ENCODE data around the gene EXOSC1.
"Not testable (repeated sequence)": the region's sequence is repeated elsewhere in the genome, so short reads cannot be mapped to it uniquely, and the experiment has no call there.

The EXOSC1 gene

DNA sequence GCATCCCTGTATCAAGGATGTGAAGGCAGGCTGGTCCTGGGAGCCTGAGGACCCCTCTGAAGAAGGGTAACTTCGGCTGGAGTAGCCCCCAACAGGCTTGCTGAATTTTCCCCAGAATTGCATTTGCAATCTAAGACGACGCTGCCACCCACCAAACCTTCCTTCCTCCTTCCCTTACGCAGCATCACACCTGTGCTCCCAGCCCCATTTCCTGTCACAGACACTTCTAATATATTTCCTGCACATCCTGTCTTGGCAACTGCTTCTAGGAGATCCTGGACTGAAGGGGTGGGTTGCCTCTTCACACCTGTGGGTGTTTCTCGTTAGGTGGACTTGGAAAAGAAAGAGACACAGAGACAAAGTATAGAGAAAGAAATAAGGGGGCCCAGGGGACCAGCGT is 29.2 kb downstream of the EXOSC1 start:
- no peak for DNase-seq (ENCODE audit: low read depth, low spot score)
- no peak overlapping the region for H3K27ac ChIP-seq

DNA sequence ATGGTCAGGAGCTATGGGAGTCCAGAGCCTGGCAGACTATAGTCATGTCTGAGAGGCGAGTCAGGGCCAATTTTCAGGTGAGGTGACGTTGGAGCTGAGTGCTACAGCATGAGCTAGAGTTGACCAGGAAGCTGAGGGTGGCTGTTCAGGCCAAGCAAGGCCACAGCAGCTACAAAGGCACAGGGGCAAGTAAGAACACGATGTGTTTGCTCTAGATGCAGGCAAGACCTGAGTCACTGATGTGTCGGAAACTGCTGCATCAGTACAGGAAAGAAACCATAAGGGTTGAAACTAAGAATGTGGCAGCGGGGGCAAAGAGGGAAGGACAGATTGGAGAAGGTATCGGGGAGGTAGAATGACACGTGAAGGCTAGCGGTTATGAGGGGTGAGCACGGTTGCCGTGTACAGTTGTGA is 32.9 kb downstream of the EXOSC1 start:
- peak; percentile 99 for DNase-seq (ENCODE audit: low read depth, low spot score)
- peak overlapping the region; percentile 95 for H3K27ac ChIP-seq

DNA sequence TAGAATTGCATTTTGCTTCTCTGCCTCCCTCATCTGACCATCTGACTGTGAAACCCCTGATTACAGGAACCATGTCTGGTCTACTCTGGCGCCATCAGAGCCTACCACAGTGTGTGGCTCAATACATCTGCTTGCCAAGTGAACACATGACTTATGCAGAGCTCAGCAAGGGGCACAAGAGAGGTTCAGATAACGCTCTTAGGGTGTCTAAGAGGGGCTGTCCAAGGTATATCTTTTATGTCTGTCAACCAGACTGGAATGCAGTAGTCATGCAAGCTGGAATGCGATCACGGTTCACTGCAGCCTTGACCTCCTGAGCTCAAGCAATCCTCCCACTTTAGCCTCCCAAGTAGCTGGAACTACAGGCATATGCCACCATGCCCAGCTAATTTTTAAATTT is 34.4 kb downstream of the EXOSC1 start:
- DNase-seq (ENCODE audit: low read depth, low spot score) = no peak
- H3K27ac ChIP-seq = peak overlapping the region; percentile 95

DNA sequence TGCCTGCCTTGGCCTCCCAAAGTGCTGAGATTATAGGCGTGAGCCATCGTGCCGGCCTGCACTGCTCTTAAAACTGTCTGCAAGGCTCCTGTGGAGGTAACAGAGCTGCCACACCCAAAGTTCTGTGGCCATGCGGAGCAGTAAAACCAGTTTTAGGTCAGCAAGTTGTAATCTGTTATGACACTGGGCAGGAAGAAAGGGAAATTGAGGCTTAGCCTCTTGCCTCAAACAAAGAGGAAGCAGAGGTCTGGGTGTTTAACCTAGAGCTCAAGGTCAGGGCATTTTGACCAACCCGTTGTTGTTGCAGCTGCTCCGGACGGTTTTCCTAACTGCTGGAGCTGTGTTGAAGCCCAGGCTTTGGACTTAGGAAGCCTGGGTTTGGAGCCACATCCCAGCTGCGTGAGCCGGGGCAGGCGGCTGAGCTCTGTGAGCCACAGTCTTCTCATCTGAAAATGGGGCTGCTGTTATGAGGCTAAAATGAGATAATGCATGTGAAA is 37.3 kb downstream of the EXOSC1 start:
- no peak for DNase-seq (ENCODE audit: low read depth, low spot score)
- H3K27ac ChIP-seq = peak overlapping the region; percentile 73

DNA sequence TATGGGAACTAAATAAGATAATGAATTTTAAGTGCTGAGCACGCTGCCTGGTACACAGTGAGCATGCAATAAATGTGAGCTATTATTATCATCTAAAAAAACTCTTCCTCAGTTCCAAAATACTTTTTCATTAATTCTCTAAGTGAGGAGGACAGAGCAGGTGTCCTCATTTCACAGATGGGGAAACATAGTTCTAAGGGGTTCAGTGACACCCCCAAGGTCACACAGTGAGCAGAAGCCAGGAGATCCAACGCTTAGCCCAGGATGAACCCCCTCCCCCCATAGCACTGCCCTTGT is 37.9 kb downstream of the EXOSC1 start:
- DNase-seq (ENCODE audit: low read depth, low spot score) = no peak

DNA sequence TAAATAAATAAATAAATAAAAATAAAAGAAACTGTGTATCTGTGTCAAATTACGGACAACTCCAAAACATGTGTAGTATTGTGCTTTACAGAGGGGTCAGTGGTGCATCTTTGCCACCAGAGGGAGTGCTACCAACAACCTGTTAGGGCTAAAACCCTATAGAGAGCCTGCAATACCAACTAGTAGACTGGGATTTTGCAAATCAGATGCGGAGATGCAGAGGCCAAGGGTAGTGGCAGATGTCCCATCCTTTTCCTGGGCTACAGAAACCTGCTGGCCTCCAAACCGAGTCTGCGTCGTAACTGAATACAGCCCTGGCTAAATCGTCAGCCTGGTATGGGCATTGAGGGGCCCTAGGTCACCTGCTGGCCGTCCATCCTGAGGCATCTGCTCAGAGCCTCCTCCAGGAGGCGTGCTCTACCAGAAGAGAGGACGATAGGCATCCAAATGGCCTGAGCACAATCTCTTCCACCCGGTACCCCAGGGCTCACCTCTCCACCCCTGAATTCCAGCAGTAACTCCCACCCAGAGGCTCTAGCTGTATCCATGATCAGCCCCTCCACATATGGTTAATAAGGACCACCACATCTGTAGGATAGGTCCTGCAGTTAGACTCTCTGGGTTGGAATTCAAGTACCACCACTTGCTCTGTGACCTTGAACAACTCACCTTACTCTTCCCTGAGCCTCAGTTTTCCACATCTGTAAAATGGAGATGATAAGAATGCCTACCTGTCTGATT is 38.4 kb downstream of the EXOSC1 start:
- no peak for DNase-seq (ENCODE audit: low read depth, low spot score)

More for the DNA sequence above, 37.9 kb downstream of the EXOSC1 start:
- peak overlapping the region; percentile 73 for H3K27ac ChIP-seq

DNA sequence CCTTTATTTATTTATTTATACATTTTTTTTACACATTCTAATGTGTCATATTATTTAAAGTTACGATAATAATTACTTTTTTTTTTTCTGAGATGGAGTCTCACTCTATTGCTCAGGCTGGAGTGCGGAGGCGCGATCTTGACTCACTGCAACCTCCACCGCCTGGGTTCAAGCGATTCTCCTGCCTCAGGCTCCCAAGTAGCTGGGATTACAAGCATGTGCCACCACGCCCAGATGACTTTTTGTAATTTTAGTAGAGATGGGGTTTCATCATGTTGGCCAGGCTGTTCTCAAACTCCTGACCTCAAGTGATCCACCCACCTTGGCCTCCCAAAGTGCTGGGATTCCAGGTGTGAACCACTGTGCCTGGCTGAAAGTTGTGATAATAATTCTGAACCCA is 39.3 kb downstream of the EXOSC1 start:
- H3K27ac ChIP-seq = peak overlapping the region; percentile 73
- DNase-seq (ENCODE audit: low read depth, low spot score) = not testable (repeated sequence)

More for the DNA sequence above, 38.4 kb downstream of the EXOSC1 start:
- H3K27ac ChIP-seq = peak overlapping the region; percentile 73

DNA sequence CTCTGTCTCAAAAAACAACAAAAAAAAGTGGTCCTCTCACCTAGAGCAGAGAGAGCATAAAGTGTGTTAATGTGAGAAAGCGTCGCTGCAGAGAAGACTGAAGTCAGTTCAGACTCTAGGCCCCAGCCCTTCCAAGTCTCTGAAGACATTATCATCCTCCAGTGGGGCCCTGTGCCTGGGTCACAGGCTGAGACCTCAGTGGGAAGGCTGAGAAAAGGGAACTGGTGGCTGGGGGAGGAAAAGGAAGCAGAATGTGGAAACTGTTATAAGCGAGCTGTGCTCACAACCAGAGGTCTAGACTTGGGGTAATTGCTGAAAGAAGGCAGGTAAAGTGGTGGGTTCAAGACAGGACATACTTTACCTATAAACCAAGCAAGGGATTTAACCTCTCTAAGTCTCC is 39.7 kb downstream of the EXOSC1 start:
- DNase-seq (ENCODE audit: low read depth, low spot score) = no peak

DNA sequence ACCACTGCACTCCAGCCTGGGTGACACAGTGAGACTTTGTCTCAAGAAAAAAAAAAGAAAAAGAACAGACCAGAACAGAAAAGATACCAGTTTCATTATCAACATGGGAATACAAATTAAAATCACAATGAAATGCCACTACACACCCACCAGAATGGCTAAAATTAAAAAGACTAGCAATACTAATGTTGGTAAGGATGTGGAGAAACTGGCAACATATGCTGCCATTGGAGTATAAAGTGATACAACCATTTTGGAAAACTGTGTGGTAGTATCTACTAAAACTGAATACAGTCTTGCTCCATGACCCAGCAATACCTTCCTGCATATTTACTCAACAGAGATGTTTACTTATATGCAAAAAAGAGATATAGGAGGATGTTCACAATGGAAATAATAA is 41.8 kb downstream of the EXOSC1 start:
- no peak for DNase-seq (ENCODE audit: low read depth, low spot score)
- no peak overlapping the region for H3K27ac ChIP-seq

More for the DNA sequence above, 39.7 kb downstream of the EXOSC1 start:
- H3K27ac ChIP-seq = peak overlapping the region; percentile 73

DNA sequence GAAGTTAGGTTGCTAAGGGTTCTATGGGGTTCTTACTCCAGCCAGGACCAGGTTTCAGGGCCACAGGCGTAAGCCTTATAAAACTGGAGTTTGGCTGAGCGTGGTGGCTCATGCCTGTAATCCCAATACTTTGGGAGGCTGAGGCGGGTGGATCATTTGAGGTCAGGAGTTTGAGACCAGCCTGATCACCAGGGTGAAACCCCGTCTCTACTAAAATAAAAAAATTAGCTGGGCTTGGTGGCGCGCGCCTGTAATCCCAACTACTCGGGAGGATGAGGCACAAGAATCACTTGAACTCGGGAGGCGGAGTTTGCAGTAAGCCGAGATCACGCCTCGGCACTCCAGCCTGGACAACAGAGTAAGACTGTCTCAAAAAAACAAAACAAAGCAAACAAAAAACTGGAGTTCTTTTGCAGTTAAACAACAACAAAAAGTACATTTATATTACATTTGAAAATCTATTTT is 44.3 kb downstream of the EXOSC1 start:
- DNase-seq (ENCODE audit: low read depth, low spot score) = no peak
- peak overlapping the region; percentile 73 for H3K27ac ChIP-seq

DNA sequence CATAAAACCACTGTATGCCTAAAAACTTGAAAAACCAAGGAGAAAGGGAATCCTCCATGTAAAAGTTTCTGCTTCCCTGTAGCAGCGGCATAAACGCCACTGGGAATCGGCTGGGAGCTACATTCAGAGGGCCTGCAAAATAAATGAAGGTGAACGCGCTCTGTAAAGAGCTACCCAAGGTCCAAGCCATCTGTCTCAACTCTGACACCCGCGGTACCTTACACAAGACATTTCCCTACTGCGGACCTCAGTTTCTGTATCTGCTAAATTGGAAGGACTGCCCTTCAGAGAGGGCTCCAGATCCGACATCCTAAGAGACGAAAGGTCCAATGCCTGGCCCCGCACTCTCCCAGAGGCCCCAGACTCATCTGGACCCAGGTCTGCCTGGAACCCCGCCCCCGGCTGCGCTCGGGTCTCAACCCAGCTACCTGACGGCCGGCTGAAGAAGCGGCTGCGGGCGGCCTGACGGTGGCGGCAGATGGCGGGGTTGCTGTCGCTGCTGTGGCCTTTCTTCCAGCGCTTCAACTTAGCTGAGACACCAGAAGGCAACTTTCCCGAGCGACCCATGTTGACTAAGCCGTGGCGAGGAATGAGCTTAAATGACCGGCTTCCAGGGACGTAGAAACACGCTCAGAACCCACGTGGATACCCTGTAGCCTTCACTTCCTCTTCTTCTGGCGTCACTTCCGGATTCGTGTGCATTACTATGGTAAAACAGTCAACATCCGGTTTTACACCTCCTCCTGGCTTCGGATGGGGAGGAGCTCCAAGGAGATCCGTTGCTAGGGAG is 44.9 kb downstream of the EXOSC1 start, which contains the start of gene RRP12:
Gene RRP12 (minus strand): TSS at position 676 of the 790 bp plus-strand sequence. CDS start 109 bp downstream, at position 567.
- peak; percentile 87 for DNase-seq (ENCODE audit: low read depth, low spot score)

DNA sequence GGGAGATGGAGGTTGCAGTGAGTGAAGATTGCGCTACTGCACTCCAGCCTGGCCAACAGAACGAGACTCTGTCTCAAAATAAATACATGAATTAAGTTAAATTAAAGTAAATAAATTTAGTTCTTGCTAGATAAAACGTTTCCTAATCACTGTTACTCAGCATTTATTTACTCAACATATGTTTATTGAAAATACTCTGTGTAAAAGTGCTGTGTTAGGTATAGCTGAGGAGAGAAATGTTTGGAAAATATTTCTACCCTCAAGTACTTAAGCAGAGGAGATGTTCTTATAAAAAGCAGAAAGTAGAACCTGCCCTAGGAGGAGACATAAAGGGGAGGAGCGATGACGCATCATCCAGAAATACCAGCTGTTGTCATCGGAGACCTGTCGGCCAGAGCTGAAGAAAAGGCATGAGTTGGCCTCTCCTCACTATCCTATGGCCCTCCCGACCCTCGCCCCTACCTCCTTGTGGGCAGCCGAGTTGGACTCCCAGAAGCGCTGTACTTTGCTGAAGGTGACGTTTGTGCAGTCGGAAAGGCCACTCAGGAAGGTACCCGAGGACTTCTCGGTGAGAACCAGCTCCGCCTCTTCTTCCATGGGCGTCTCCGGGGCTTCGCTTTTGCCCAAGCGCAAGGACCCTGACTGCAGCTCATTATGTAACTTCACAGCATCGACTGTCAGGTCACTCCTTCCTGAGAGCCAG is 45.8 kb downstream of the EXOSC1 start:
- no peak for DNase-seq (ENCODE audit: low read depth, low spot score)

More for the DNA sequence above, 44.9 kb downstream of the EXOSC1 start, which contains the start of gene RRP12:
- peak within 1 kb of the TSS; percentile 73 for H3K27ac ChIP-seq

DNA sequence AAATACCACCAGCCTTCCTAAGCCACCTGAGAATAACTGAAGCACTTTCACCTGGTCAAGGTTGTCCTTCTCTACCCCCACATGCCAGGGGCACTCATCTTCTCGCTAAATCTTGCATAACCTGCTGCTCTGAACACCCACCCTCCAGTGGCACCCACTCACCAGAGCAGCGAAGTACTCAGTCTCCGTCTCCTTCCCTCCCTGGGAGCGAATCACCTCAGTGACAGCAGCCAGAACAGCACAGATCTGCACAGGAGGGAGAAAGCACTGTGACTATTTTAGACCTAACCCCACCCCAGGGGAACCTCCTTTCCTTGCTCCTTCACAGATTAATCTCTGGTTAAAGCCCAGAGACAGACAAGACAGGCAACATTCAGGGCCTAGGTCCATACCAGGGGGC is 49.8 kb downstream of the EXOSC1 start:
- H3K27ac ChIP-seq = no peak overlapping the region
- no peak for DNase-seq (ENCODE audit: low read depth, low spot score)

More for the DNA sequence above, 45.8 kb downstream of the EXOSC1 start:
- H3K27ac ChIP-seq = peak overlapping the region; percentile 73

DNA sequence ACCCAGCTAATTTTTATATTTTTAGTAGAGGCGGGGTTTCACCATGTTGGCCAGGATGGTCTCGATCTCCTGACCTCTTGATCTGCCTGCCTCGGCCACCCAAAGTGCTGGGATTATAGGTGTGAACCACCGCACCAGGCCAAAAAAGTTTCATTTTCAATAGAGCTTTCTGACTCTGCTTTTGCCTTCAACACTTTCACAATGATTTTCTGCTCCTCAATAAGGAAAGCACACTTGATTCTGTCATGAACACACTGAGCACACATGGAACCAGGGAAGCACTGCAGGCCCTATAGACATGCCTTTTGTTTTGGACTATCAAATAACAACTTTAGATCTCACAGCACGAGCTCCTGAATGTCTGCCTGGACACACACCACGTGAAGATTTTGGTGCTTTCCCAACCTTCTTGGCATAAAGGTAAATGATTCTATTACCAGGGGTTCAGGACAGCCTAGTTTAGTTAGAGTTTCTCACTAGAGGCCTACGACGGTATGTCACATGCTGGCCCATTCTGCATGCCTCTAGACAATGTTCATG is 52.7 kb downstream of the EXOSC1 start:
- DNase-seq (ENCODE audit: low read depth, low spot score) = no peak
- no peak overlapping the region for H3K27ac ChIP-seq

DNA sequence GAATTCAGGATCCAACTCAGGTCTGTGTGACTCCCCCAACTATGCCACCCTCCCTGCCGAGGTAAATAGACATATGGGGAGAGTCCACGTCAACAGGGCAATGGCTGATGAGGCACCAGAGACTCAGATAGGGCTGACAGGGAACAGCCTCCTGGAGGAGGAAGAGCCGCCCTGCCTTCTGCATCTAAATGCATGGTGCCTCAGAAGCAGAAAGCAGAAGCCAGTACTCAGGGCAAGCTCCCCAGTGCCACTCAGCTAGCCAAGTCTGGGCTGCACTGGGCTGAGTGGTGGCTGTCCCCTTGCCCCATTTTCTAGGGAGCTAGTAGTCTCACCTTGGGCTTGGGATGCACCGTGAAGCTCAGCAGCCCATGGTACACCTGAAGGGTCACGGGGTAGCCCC is 55.7 kb downstream of the EXOSC1 start:
- H3K27ac ChIP-seq = no peak overlapping the region
- no peak for DNase-seq (ENCODE audit: low read depth, low spot score)

DNA sequence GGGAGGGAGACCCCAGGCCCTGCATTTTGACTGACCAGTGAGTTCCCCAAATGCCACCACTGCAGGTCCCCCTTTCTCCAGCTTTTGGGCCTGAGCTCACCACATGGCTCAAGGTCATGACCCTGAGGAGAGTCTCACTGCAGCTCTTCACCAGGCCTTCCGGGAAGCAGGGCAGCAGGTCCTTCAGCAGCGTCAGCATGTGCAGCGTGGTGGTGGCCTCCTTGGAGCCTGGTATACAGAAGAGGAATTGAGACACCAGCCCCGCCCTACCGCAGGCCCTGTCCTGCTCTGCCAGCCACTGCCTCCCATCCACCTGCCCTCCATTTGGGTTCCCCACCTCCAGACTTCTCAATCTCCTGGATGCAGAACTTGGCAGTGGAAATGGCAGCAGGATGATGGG is 57.7 kb downstream of the EXOSC1 start:
- no peak for DNase-seq (ENCODE audit: low read depth, low spot score)
- no peak overlapping the region for H3K27ac ChIP-seq

All from epithelial cell of prostate (primary cell).